GM18498 (cell line): ENCODE results near the gene LEUTX.
A peak's percentile ranks its signal among the peaks of the same experiment; 100 is the strongest.
"Not testable (repeated sequence)": the region's sequence is repeated elsewhere in the genome, so short reads cannot be mapped to it uniquely, and the experiment has no call there.

Experiments used
- ATAC-seq: cut with Tn5 transposase; IDR thresholded peaks from one replicate; pipeline ENCODE4 v1.9.1; 2021; ENCODE audit warnings: mild to moderate bottlenecking, moderate library complexity; ENCODE audit not compliant: unreplicated experiment

The LEUTX gene

GRCh38 chr19:39768786-39769185, 9.9 kb upstream of the LEUTX start:
- no peak for ATAC-seq

- ATAC-seq: no peak
Observed at GRCh38 chr19:39780894-39781293, 2.2 kb downstream of the LEUTX start.

- no peak for ATAC-seq
Observed at GRCh38 chr19:39788244-39788643, 9.6 kb downstream of the LEUTX start.

- peak; percentile 80 for ATAC-seq
Observed at GRCh38 chr19:39792999-39793546, 14.4 kb downstream of the LEUTX start.

- no peak for ATAC-seq
Observed at GRCh38 chr19:39795001-39795400, 16.3 kb downstream of the LEUTX start.

GRCh38 chr19:39796000-39796498, 17.4 kb downstream of the LEUTX start:
- no peak for ATAC-seq

- ATAC-seq: no peak
Observed at GRCh38 chr19:39797083-39797482, 18.4 kb downstream of the LEUTX start.

GRCh38 chr19:39802958-39803357, 24.3 kb downstream of the LEUTX start:
- ATAC-seq: no peak

GRCh38 chr19:39805104-39805503, 26.4 kb downstream of the LEUTX start:
- no peak for ATAC-seq

- ATAC-seq: no peak
Observed at GRCh38 chr19:39807846-39808364, 29.3 kb downstream of the LEUTX start.

- not testable (repeated sequence) for ATAC-seq
Observed at GRCh38 chr19:39808688-39809087, 30.0 kb downstream of the LEUTX start.

GRCh38 chr19:39809368-39809767, 30.7 kb downstream of the LEUTX start:
- no peak for ATAC-seq

- ATAC-seq: no peak
Observed at GRCh38 chr19:39810424-39810823, 31.8 kb downstream of the LEUTX start.

- ATAC-seq: no peak
Observed at GRCh38 chr19:39811064-39811463, 32.4 kb downstream of the LEUTX start.

GRCh38 chr19:39813264-39813993, 34.8 kb downstream of the LEUTX start:
- no peak for ATAC-seq

GRCh38 chr19:39814111-39814510, 35.5 kb downstream of the LEUTX start:
- ATAC-seq: not testable (repeated sequence)

GRCh38 chr19:39814595-39814994, 35.9 kb downstream of the LEUTX start:
- ATAC-seq: no peak

- ATAC-seq: no peak
Observed at GRCh38 chr19:39816287-39817048, 37.8 kb downstream of the LEUTX start.

- ATAC-seq: no peak
Observed at GRCh38 chr19:39817888-39818561, 39.4 kb downstream of the LEUTX start.

- ATAC-seq: peak; percentile 89
Observed at GRCh38 chr19:39818626-39819097, 40.0 kb downstream of the LEUTX start.

GRCh38 chr19:39819786-39820185, 41.1 kb downstream of the LEUTX start:
- no peak for ATAC-seq
